Liver (tissue), 9 donors: ENCODE measurements around the gene FLNB. TPM values are rescaled to one million over a fixed set of nuclear protein-coding genes. Genes with fewer than 3 reads are reported as not detected.
A peak's percentile ranks its signal among the peaks of the same experiment; 100 is the strongest.

ENCODE experiments used
- DNase-seq: peaks from one replicate; pipeline ENCODE4 v3.0.0-alpha.2; 2017; ENCODE audit warnings: low spot score
- H3K27ac ChIP-seq, 2 donors: one replicate each; pipeline ENCODE4 v1.7.0; 2013; ENCODE audit warnings: inconsistent platforms in 2 of 2, low read length in 2 of 2, control low read depth in 1 of 2, low read depth in 1 of 2, mild to moderate bottlenecking in 1 of 2
- H3K27me3 ChIP-seq, 4 donors: one replicate each; pipeline versions ENCODE4 v1.6.1 to v1.7.0; 2013; ENCODE audit warnings: low read length in 3 of 4, inconsistent platforms in 1 of 4, mild to moderate bottlenecking in 1 of 4, moderate library complexity in 1 of 4; ENCODE audit not compliant: control insufficient read depth in 4 of 4, insufficient read depth in 4 of 4
- H3K36me3 ChIP-seq, 4 donors: one replicate each; pipeline versions ENCODE4 v1.6.1 to v1.7.0; 2013; ENCODE audit warnings: low read length in 3 of 4, mild to moderate bottlenecking in 3 of 4, low read depth in 1 of 4, moderate library complexity in 1 of 4; ENCODE audit not compliant: control insufficient read depth in 4 of 4, insufficient read depth in 3 of 4
- H3K4me1 ChIP-seq, 4 donors: one replicate each; pipeline versions ENCODE4 v1.6.1 to v1.7.0; 2013; ENCODE audit warnings: low read length in 3 of 4, mild to moderate bottlenecking in 3 of 4, moderate library complexity in 1 of 4; ENCODE audit not compliant: control insufficient read depth in 4 of 4, insufficient read depth in 4 of 4
- H3K4me3 ChIP-seq, 3 donors: one replicate each; pipeline versions ENCODE4 v1.6.1 to v1.7.0; 2013; ENCODE audit warnings: low read length in 3 of 3, control low read depth in 1 of 3, low read depth in 1 of 3, mild to moderate bottlenecking in 1 of 3
- H3K9ac ChIP-seq, 2 donors: one replicate each; pipeline ENCODE4 v1.7.0; 2013; ENCODE audit warnings: low read length in 2 of 2, mild to moderate bottlenecking in 2 of 2, moderate library complexity in 2 of 2, control low read depth in 1 of 2, low read depth in 1 of 2
- H3K9me3 ChIP-seq, 4 donors: one replicate each; pipeline versions ENCODE4 v1.6.1 to v1.7.0; 2013; ENCODE audit warnings: low read length in 3 of 4; ENCODE audit not compliant: control insufficient read depth in 4 of 4
- ATF3 ChIP-seq: IDR thresholded peaks from 2 replicates; pipeline ENCODE4 v1.6.1; 2016; ENCODE audit warnings: antibody characterized with exemption
- EGR1 ChIP-seq, 2 donors: IDR thresholded peaks; 2 replicates each; pipeline ENCODE4 v1.6.1; 2016 to 2018; ENCODE audit warnings: antibody characterized with exemption in 2 of 2, low read depth in 2 of 2
- FOXA1 ChIP-seq: IDR thresholded peaks from 2 replicates; pipeline ENCODE4 v1.6.1; 2016; ENCODE audit warnings: antibody characterized with exemption
- FOXA2 ChIP-seq: IDR thresholded peaks from 2 replicates; pipeline ENCODE4 v1.6.1; 2016; ENCODE audit warnings: antibody characterized with exemption
- GABPA ChIP-seq, 2 donors: IDR thresholded peaks in 1 of 2; conservative IDR thresholded peaks in 1 of 2; 2 replicates each; pipeline ENCODE4 v1.6.1; 2016; ENCODE audit warnings: antibody characterized with exemption in 2 of 2, mild to moderate bottlenecking in 1 of 2, moderate library complexity in 1 of 2
- HNF4A ChIP-seq, 2 donors: conservative IDR thresholded peaks; 2 replicates each; pipeline ENCODE4 v1.6.1; 2016; ENCODE audit warnings: antibody characterized with exemption in 2 of 2, mild to moderate bottlenecking in 2 of 2
- HNF4G ChIP-seq: IDR thresholded peaks from 2 replicates; pipeline ENCODE4 v1.6.1; 2016; ENCODE audit warnings: antibody characterized with exemption
- JUND ChIP-seq, 2 donors: IDR thresholded peaks; 2 replicates each; pipeline ENCODE4 v1.6.1; 2016; ENCODE audit warnings: antibody characterized with exemption in 2 of 2
- MAX ChIP-seq: IDR thresholded peaks from 2 replicates; pipeline ENCODE4 v1.6.1; 2016; ENCODE audit warnings: antibody characterized with exemption
- NR2F2 ChIP-seq: IDR thresholded peaks from 2 replicates; pipeline ENCODE4 v1.6.1; 2016; ENCODE audit warnings: antibody characterized with exemption
- RAD21 ChIP-seq, 2 donors: IDR thresholded peaks; 2 replicates each; pipeline ENCODE4 v1.6.1; 2016; ENCODE audit warnings: antibody characterized with exemption in 2 of 2, mild to moderate bottlenecking in 2 of 2
- REST ChIP-seq: IDR thresholded peaks from 2 replicates; pipeline ENCODE4 v1.6.1; 2016; ENCODE audit warnings: antibody characterized with exemption, mild to moderate bottlenecking
- RXRA ChIP-seq, 2 donors: IDR thresholded peaks; 2 replicates each; pipeline ENCODE4 v1.6.1; 2017 to 2018; ENCODE audit warnings: antibody characterized with exemption in 2 of 2, mild to moderate bottlenecking in 1 of 2
- SP1 ChIP-seq: IDR thresholded peaks from 2 replicates; pipeline ENCODE4 v1.6.1; 2018; ENCODE audit warnings: antibody characterized with exemption, mild to moderate bottlenecking
- TAF1 ChIP-seq: conservative IDR thresholded peaks from 2 replicates; pipeline ENCODE4 v1.6.1; 2016; ENCODE audit warnings: antibody characterized with exemption, mild to moderate bottlenecking
- YY1 ChIP-seq: IDR thresholded peaks from 2 replicates; pipeline ENCODE4 v1.6.1; 2016; ENCODE audit warnings: antibody characterized with exemption, mild to moderate bottlenecking
- WGBS: extraction: QIAGEN DNeasy Blood & Tissue Kit; methylation state at CpG from one replicate; pipeline ENCODE4 v1.1.7; 2013; 5-methylcytosine and 5-hydroxymethylcytosine counted together
- polyA plus RNA-seq, 2 donors: library from polyadenylated mRNA; stranded (reverse) in 1 of 2; unstranded in 1 of 2; fragments of 200-250 nt in 1 of 2; fragments of >200 nt in 1 of 2; fragmentation: Nextera tagmentation in 1 of 2; extraction: Ambion mirVana in 1 of 2; gene quantifications; one replicate each; pipeline versions ENCODE4 v1.2.1 to v1.2.3, GENCODE V29; 2013 to 2015
- total RNA-seq, 2 donors: library from RNA; depleted of rRNA; stranded (reverse); fragments of >200 nt; gene quantifications; one replicate each; pipeline ENCODE4 v1.2.3, GENCODE V29; 2014
- TF ChIP-seq, protein P1 (sequence below): fragments of 150-350 bp; IDR thresholded peaks from 2 replicates; pipeline ENCODE4 v1.5.1; 2017; ENCODE audit warnings: improper control_type of control experiment, low read depth, low read length; ENCODE audit not compliant: missing input control
- TF ChIP-seq, protein P2 (sequence below): IDR thresholded peaks from 2 replicates; pipeline ENCODE4 v1.6.1; 2016; ENCODE audit warnings: antibody characterized with exemption
- donor health status: healthy.
- donor health status: healthy.
- donor health status: healthy.
- donor health status: healthy.
- donor health status: healthy.

Gene FLNB
- total and polyA plus RNA-seq, 4 donors, result 22.9 to 124 (median 44.3) TPM

GRCh38 chr3:57982561-57983243 lies 25.5 kb upstream of the FLNB start:
- Histone ChIP-seq H3K4me3 (no peak overlapping the region), H3K36me3 (no peaks in the 10 kb centered on the region), H3K4me1 (no peaks in the 10 kb centered on the region), H3K27ac (no peak overlapping the region), H3K27me3 (no peaks in the 10 kb centered on the region), H3K9ac (no peak overlapping the region), H3K9me3 (no peaks in the 10 kb centered on the region)
- WGBS, result 92% methylated on average over 9 of the region's 9 CpGs
- TF ChIP-seq HNF4A (conservative IDR thresholded peaks at IDR 0.05) (no peak), SP1 (no peak), EGR1 (IDR thresholded peaks at IDR 0.05; ENCODE audit: low read depth in 2 of 2) (no peak), GABPA (IDR thresholded peaks at IDR 0.05 in 1 of 2, conservative IDR thresholded peaks at IDR 0.05 in 1 of 2) (no peak), FOXA2 (no peak), ATF3 (no peak), MAX (no peak), RAD21 (IDR thresholded peaks at IDR 0.05) (no peak), HNF4G (no peak), FOXA1 (no peak), JUND (IDR thresholded peaks at IDR 0.05) (no peak), RXRA (IDR thresholded peaks at IDR 0.05) (no peak), YY1 (no peak)
- TF ChIP-seq, protein P1, sequence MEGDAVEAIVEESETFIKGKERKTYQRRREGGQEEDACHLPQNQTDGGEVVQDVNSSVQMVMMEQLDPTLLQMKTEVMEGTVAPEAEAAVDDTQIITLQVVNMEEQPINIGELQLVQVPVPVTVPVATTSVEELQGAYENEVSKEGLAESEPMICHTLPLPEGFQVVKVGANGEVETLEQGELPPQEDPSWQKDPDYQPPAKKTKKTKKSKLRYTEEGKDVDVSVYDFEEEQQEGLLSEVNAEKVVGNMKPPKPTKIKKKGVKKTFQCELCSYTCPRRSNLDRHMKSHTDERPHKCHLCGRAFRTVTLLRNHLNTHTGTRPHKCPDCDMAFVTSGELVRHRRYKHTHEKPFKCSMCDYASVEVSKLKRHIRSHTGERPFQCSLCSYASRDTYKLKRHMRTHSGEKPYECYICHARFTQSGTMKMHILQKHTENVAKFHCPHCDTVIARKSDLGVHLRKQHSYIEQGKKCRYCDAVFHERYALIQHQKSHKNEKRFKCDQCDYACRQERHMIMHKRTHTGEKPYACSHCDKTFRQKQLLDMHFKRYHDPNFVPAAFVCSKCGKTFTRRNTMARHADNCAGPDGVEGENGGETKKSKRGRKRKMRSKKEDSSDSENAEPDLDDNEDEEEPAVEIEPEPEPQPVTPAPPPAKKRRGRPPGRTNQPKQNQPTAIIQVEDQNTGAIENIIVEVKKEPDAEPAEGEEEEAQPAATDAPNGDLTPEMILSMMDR, result no peak
- DNase-seq, result no peak

GRCh38 chr3:57983734-57984518 lies 24.3 kb upstream of the FLNB start:
- H3K27me3 ChIP-seq, result no peaks in the 10 kb centered on the region
- DNase-seq, result no peak
- H3K9ac ChIP-seq, result no peak overlapping the region
- no peaks in the 10 kb centered on the region for H3K9me3 ChIP-seq
- H3K27ac ChIP-seq, result no peak overlapping the region
- H3K4me1 ChIP-seq, result no peaks in the 10 kb centered on the region
- H3K36me3 ChIP-seq, result no peaks in the 10 kb centered on the region
- H3K4me3 ChIP-seq, result no peak overlapping the region
- 31% methylated on average over 5 of the region's 5 CpGs for WGBS
- TF ChIP-seq FOXA2, result no peak
- TF ChIP-seq FOXA1, result no peak
- TF ChIP-seq GABPA (IDR thresholded peaks at IDR 0.05 in 1 of 2, conservative IDR thresholded peaks at IDR 0.05 in 1 of 2), result peak in 1 of 2 donors; percentile 49
- TF ChIP-seq MAX, result peak; percentile 85
- peak in 1 of 2 donors; percentile 57 for TF ChIP-seq EGR1 (IDR thresholded peaks at IDR 0.05; ENCODE audit: low read depth in 2 of 2)
- TF ChIP-seq ATF3, result no peak
- TF ChIP-seq, protein P1, result no peak
- TF ChIP-seq NR2F2, result peak; percentile 97
- peak; percentile 54 to 84 for TF ChIP-seq RXRA (IDR thresholded peaks at IDR 0.05)
- no peak for TF ChIP-seq HNF4G
- peak; percentile 54 to 75 for TF ChIP-seq HNF4A (conservative IDR thresholded peaks at IDR 0.05)
- TF ChIP-seq, protein P2, sequence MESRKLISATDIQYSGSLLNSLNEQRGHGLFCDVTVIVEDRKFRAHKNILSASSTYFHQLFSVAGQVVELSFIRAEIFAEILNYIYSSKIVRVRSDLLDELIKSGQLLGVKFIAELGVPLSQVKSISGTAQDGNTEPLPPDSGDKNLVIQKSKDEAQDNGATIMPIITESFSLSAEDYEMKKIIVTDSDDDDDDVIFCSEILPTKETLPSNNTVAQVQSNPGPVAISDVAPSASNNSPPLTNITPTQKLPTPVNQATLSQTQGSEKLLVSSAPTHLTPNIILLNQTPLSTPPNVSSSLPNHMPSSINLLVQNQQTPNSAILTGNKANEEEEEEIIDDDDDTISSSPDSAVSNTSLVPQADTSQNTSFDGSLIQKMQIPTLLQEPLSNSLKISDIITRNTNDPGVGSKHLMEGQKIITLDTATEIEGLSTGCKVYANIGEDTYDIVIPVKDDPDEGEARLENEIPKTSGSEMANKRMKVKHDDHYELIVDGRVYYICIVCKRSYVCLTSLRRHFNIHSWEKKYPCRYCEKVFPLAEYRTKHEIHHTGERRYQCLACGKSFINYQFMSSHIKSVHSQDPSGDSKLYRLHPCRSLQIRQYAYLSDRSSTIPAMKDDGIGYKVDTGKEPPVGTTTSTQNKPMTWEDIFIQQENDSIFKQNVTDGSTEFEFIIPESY, result no peak
- no peak for TF ChIP-seq TAF1
- TF ChIP-seq YY1, result peak; percentile 48
- peak; percentile 6 to 91 for TF ChIP-seq JUND (IDR thresholded peaks at IDR 0.05)
- TF ChIP-seq REST, result no peak
- TF ChIP-seq SP1, result peak; percentile 47
